SU-DHL-6 (cell line): ENCODE data around the gene GAS7.

Experiments
- CTCF ChIP-seq: fragments of 200-600 bp; sonication (generic); IDR thresholded peaks from one replicate; pipeline ENCODE4 v1.5.1; 2017; ENCODE audit warnings: antibody characterized with exemption, mild to moderate bottlenecking, low read length, moderate library complexity; ENCODE audit not compliant: insufficient read depth, poor library complexity, severe bottlenecking
- EZH2phosphoT487 ChIP-seq: fragments of 200-600 bp; sonication (generic), shearing (Covaris generic); conservative IDR thresholded peaks from 2 replicates; pipeline ENCODE4 v1.6.1; 2018; ENCODE audit warnings: mild to moderate bottlenecking, antibody characterized with exemption, low read length, moderate library complexity, mixed read lengths

- TF ChIP-seq CTCF, result no peak
- TF ChIP-seq EZH2phosphoT487, result no peak
Observed at GRCh38 chr17:10099051-10099571, 99.3 kb downstream of the GAS7 start.
